B cell (primary cell): Measurements from ENCODE around the gene CFH. TPM values are rescaled to one million over a fixed set of nuclear protein-coding genes. Genes with fewer than 3 reads are reported as not detected.

Source experiments
- ATAC-seq: fragments of 200-7000 bp; cut with Tn5 transposase; one replicate; pipeline ENCODE4 v1.10.0; 2021; ENCODE audit warnings: low read depth, mild to moderate bottlenecking, moderate number of reproducible peaks, moderate library complexity
- CTCF ChIA-PET: fragments of 350-600 bp; sonication (Branson Sonifier 250); formaldehyde crosslinking; loops from one replicate; lab custom pipeline; 2021; ENCODE audit warnings: antibody characterized with exemption, inconsistent platforms; lab: Charles Lee
- POLR2A ChIA-PET: fragments of 350-600 bp; sonication (Branson Sonifier 250); formaldehyde crosslinking; loops from one replicate; lab custom pipeline; 2021; ENCODE audit warnings: antibody characterized with exemption; lab: Charles Lee
- DNase-seq: peaks from one replicate; pipeline ENCODE4 v3.0.0; 2013
- H2AFZ ChIP-seq: 2 replicates; pipeline ENCODE4 v1.6.1; 2012; ENCODE audit warnings: mild to moderate bottlenecking, low read depth, low read length; ENCODE audit not compliant: insufficient read depth, poor library complexity, severe bottlenecking
- H3K27ac ChIP-seq, 2 donors: 1 replicate in 1 of 2; 2 replicates in 1 of 2; pipeline ENCODE4 v1.5.1; 2012 to 2013; ENCODE audit warnings: low read length in 2 of 2, mild to moderate bottlenecking in 2 of 2, moderate library complexity in 1 of 2
- H3K27me3 ChIP-seq, 4 experiments: fragments of 200-600 bp in 1 of 4; sonication (generic) in 1 of 4; replicated peaks in 1 of 4; 1 replicate in 2 of 4; 2 replicates in 2 of 4; pipeline versions ENCODE4 v1.6.1 to v1.7.0; 2013 to 2016; ENCODE audit warnings: low read length in 3 of 4, mild to moderate bottlenecking in 2 of 4, mixed read lengths in 1 of 4, moderate library complexity in 1 of 4; ENCODE audit not compliant: insufficient read depth in 4 of 4, control insufficient read depth in 3 of 4; ENCODE audit errors: control extremely low read depth in 1 of 4
- H3K36me3 ChIP-seq, 2 experiments: replicated peaks in 1 of 2; 1 replicate in 1 of 2; 2 replicates in 1 of 2; pipeline versions ENCODE4 v1.6.1 to v1.7.1; 2013; ENCODE audit warnings: low read length in 1 of 2; ENCODE audit not compliant: insufficient read depth in 2 of 2, control insufficient read depth in 1 of 2; ENCODE audit errors: control extremely low read depth in 1 of 2, extremely low read depth in 1 of 2
- H3K4me1 ChIP-seq, 2 donors: fragments of 200-600 bp in 1 of 2; sonication (generic) in 1 of 2; 1 replicate in 1 of 2; 2 replicates in 1 of 2; pipeline versions ENCODE4 v1.5.1 to v1.6.1; 2013 to 2017; ENCODE audit warnings: low read length in 2 of 2; ENCODE audit not compliant: control insufficient read depth in 2 of 2, insufficient read depth in 2 of 2
- H3K4me2 ChIP-seq: replicated peaks from 2 replicates; pipeline ENCODE3; 2012; ENCODE audit warnings: mild to moderate bottlenecking, low read depth, low read length; ENCODE audit not compliant: poor library complexity, severe bottlenecking
- H3K4me3 ChIP-seq, 5 experiments: fragments of 200-600 bp in 1 of 5; sonication (generic) in 1 of 5; 1 replicate in 3 of 5; 2 replicates in 2 of 5; pipeline versions ENCODE4 v1.5.1 to v1.7.0; 2011 to 2016; ENCODE audit warnings: low read length in 4 of 5, mild to moderate bottlenecking in 4 of 5, low read depth in 2 of 5, control low read depth in 1 of 5, moderate library complexity in 1 of 5; ENCODE audit not compliant: insufficient read depth in 1 of 5; ENCODE audit errors: control extremely low read depth in 1 of 5, extremely low read depth in 1 of 5
- H3K79me2 ChIP-seq: fragments of 200-600 bp; sonication (generic); one replicate; pipeline ENCODE4 v1.6.0; 2016; ENCODE audit warnings: low read length; ENCODE audit not compliant: control insufficient read depth, insufficient read depth
- H3K9ac ChIP-seq: fragments of 200-600 bp; sonication (generic); 2 replicates; pipeline ENCODE4 v1.6.1; 2017; ENCODE audit warnings: mild to moderate bottlenecking, low read length, moderate library complexity
- H3K9me3 ChIP-seq, 3 donors: one replicate each; pipeline versions ENCODE4 v1.6.1 to v1.7.1; 2013; ENCODE audit warnings: low read length in 2 of 3; ENCODE audit not compliant: control insufficient read depth in 2 of 3, insufficient read depth in 1 of 3; ENCODE audit errors: control extremely low read depth in 1 of 3
- H4K20me1 ChIP-seq: 2 replicates; pipeline ENCODE4 v1.6.0; 2012; ENCODE audit warnings: mild to moderate bottlenecking, low read length; ENCODE audit not compliant: insufficient read depth, control insufficient read depth, poor library complexity, severe bottlenecking
- H3K27ac Mint-ChIP-seq: one replicate; pipeline ENCODE4 v1.8.0; 2021; ENCODE audit warnings: mixed read lengths
- H3K27me3 Mint-ChIP-seq: one replicate; pipeline ENCODE4 v1.8.0; 2021; ENCODE audit warnings: mixed read lengths
- H3K4me1 Mint-ChIP-seq: one replicate; pipeline ENCODE4 v1.8.0; 2021; ENCODE audit warnings: mixed read lengths
- H3K4me3 Mint-ChIP-seq: one replicate; pipeline ENCODE4 v1.8.0; 2021; ENCODE audit warnings: mixed read lengths
- H3K9me3 Mint-ChIP-seq: one replicate; pipeline ENCODE4 v1.8.0; 2022; ENCODE audit warnings: mixed read lengths; ENCODE audit not compliant: insufficient read depth
- CTCF ChIP-seq: fragments of 200-600 bp; IDR thresholded peaks from one replicate; pipeline ENCODE4 v1.8.0; 2022; ENCODE audit warnings: antibody characterized with exemption, mild to moderate bottlenecking
- EZH2 ChIP-seq: IDR thresholded peaks from 2 replicates; pipeline ENCODE4 v1.6.1; 2012; ENCODE audit warnings: borderline replicate concordance, low read depth, mild to moderate bottlenecking, moderate library complexity, low read length; ENCODE audit not compliant: insufficient read depth, poor library complexity, severe bottlenecking
- WGBS: methylation state at CpG from one replicate; pipeline ENCODE4 v1.1.5; 2013; ENCODE audit warnings: missing lambda C conversion rate; ENCODE audit not compliant: insufficient coverage; 5-methylcytosine and 5-hydroxymethylcytosine counted together
- intact Hi-C: fragments of 100-400 bp; cut with micrococcal nuclease; formaldehyde crosslinking; loops from one replicate; pipeline ENCODE4 v1.10.0; 2022
- polyA plus RNA-seq: library from polyadenylated mRNA; depleted of rRNA; stranded (reverse); fragments of >200 nt; gene quantifications from 2 replicates; pipeline ENCODE4 v1.2.3, GENCODE V29; 2012
- total RNA-seq, 2 donors: library from RNA; stranded (reverse); fragments of 120-200 nt in 1 of 2; gene quantifications; 1 replicate in 1 of 2; 2 replicates in 1 of 2; pipeline versions ENCODE4 v1.2.3 to v1.2.4, GENCODE V29; 2013 to 2022

The CFH gene
- total and polyA plus RNA-seq, 2 donors (not counting 1 experiment from before 2014, with no cell fraction given): not detected

GRCh38 chr1:196628838-196629237, 23.0 kb upstream of the CFH start:
- no peaks in the 10 kb centered on the region for H3K4me1 Mint-ChIP-seq
- no peak overlapping the region for H3K27ac ChIP-seq
- H3K27me3 ChIP-seq: no peaks in the 10 kb centered on the region
- no peaks in the 10 kb centered on the region for H3K27me3 Mint-ChIP-seq
- peaks cover 2% of the 10 kb centered on the region for H3K9me3 Mint-ChIP-seq
- no peak for DNase-seq
- no peaks in the 10 kb centered on the region for H3K36me3 ChIP-seq
- H3K4me3 Mint-ChIP-seq: no peak overlapping the region
- H4K20me1 ChIP-seq: no peaks in the 10 kb centered on the region
- no peaks in the 10 kb centered on the region for H3K4me1 ChIP-seq
- no peaks in the 10 kb centered on the region for H3K9me3 ChIP-seq
- no peak overlapping the region for H3K4me3 ChIP-seq
- no peak for TF ChIP-seq CTCF
- no peak for TF ChIP-seq EZH2
- ChIA-PET CTCF (no interaction called here), POLR2A (no interaction called here)
- H3K27ac Mint-ChIP-seq: no peak overlapping the region
- no peaks in the 10 kb centered on the region for H3K79me2 ChIP-seq
- ATAC-seq: no peak
- WGBS: 100% methylated on average over 3 of the region's 3 CpGs
- intact Hi-C loops: no loop called here
- no peak overlapping the region for H2AFZ ChIP-seq
- H3K4me2 ChIP-seq: no peak overlapping the region
- no peak overlapping the region for H3K9ac ChIP-seq

GRCh38 chr1:196637606-196638005, 14.2 kb upstream of the CFH start:
- Histone ChIP-seq H3K27ac (no peak overlapping the region), H4K20me1 (no peaks in the 10 kb centered on the region), H3K27me3 (no peaks in the 10 kb centered on the region), H3K4me3 (no peak overlapping the region), H2AFZ (no peak overlapping the region), H3K4me2 (no peak overlapping the region), H3K79me2 (no peaks in the 10 kb centered on the region), H3K36me3 (no peaks in the 10 kb centered on the region), H3K4me1 (no peaks in the 10 kb centered on the region), H3K9ac (no peak overlapping the region), H3K9me3 (no peaks in the 10 kb centered on the region)
- 96% methylated on average over 4 of the region's 6 CpGs for WGBS
- no peak for ATAC-seq
- ChIA-PET POLR2A (no interaction called here), CTCF (no interaction called here)
- intact Hi-C loops: no loop called here
- TF ChIP-seq CTCF (no peak), EZH2 (no peak)
- H3K4me1 Mint-ChIP-seq: no peaks in the 10 kb centered on the region
- no peaks in the 10 kb centered on the region for H3K27me3 Mint-ChIP-seq
- DNase-seq: no peak
- H3K9me3 Mint-ChIP-seq: peaks cover 2% of the 10 kb centered on the region
- H3K4me3 Mint-ChIP-seq: no peak overlapping the region
- no peak overlapping the region for H3K27ac Mint-ChIP-seq
